Skin epidermis (tissue), 12 donors: ENCODE data around the gene RPTOR.

Experiments
- H3K27ac ChIP-seq, 21 experiments: fragments of 200-600 bp; sonication (generic) in 11 of 21; one replicate each; pipeline ENCODE4 v1.5.0; 2020; ENCODE audit warnings: mild to moderate bottlenecking in 3 of 21, inconsistent platforms in 2 of 21, moderate library complexity in 2 of 21
- H3K4me3 ChIP-seq, 7 experiments: fragments of 200-600 bp; sonication (generic) in 2 of 7; one replicate each; pipeline ENCODE4 v1.5.0; 2020; ENCODE audit warnings: inconsistent platforms in 2 of 7, mild to moderate bottlenecking in 2 of 7, moderate library complexity in 1 of 7

RPTOR gene

DNA sequence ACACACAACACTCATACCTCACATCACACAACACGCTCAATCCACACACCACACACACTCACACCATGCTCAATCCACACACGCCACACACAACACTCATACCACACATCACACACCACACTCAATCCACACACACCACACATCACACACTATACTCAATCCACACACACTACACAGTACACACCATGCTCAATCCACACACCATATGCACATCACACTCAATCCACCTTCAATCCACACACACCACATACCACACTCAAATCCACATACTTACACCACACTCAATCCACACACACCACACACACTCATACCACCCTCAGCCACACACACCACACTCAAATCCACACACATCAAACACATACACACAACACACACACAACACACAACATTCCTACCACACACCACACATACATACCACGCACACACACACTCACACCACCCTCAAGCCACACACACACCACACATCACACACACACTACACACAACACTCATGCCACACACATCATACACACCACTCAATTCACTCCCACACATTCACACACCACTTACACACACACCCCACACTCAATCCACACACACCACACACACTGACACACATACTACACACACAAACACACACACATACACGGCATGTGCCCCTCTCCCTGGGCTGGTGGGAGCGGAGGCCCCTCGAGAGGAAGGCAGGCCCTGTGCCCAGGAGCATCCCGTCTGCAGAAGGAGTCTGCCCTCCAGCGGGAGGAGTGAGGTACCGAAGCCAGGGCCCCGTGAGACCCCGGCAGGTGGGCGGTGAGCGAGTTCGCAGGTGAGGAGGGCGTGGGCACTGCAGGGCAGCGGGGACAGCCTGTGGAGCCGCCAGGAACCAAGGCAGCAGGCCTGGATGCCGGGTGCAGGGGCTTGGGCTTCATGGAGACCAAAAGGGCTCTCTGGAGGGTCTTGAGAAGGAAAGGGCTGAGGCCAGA is 33.1 kb upstream of the RPTOR start:
- no peak overlapping the region for H3K27ac ChIP-seq
- H3K4me3 ChIP-seq = no peak overlapping the region

DNA sequence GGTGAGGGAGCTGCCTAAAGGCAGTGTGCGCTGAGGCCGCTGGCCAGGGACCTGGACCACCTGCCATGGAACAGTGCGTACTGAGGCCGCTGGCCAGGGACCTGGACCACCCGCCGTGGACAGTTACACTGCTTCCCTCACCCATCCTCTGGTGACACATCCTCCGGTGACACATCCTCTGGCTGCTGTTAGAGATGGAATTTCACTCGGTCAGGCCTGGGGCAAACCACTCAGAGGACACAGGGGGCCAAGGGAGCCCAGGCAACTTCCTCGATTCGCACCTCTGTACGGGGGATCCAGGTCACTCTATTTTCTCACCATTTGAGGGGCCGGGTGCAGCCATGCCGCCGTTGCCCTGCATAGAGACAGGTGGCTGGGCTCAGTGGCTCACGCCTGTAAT is 32.4 kb upstream of the RPTOR start:
- Histone ChIP-seq H3K4me3 (no peak overlapping the region), H3K27ac (no peak overlapping the region)

DNA sequence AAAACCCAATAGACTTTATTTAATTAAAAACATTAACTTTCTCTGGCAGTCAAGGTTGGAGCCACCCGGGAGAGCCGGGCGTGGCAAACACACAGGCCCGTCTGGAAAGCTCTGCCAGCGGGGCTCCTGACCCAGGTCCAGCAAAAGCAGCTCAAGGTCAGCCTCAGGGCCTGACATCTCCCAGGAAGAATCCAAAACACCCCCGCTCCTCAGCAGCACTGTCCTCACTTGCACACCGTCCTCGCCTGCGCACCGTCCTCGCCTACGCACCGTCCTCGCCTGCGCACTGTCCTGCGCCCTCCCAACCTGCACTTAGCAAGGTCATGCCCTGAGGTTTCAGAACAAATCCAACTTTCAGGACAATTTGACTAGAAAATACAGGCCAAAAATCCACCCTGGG is 31.4 kb upstream of the RPTOR start:
- no peak overlapping the region for H3K4me3 ChIP-seq
- no peak overlapping the region for H3K27ac ChIP-seq

DNA sequence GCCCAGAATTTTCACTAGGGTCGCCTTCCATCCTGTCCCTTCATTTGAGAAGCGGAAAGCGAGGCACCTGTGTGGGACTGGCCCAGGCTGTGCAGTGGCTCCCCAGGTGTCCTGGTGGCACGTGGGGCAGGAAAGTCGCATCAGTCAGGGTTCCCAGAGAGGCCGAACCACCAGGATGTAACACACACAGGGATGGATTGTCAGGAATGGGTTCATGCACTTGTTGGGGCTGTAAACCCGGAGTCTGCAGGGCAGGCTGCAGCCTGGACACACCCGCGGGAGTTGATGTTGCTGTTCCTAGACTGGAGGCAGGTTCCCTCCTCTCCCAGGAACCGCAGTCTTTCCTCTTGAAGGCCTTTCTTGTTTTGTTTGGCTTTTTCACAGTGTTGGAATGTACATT is 30.7 kb upstream of the RPTOR start:
- H3K27ac ChIP-seq = no peak overlapping the region
- H3K4me3 ChIP-seq = no peak overlapping the region

DNA sequence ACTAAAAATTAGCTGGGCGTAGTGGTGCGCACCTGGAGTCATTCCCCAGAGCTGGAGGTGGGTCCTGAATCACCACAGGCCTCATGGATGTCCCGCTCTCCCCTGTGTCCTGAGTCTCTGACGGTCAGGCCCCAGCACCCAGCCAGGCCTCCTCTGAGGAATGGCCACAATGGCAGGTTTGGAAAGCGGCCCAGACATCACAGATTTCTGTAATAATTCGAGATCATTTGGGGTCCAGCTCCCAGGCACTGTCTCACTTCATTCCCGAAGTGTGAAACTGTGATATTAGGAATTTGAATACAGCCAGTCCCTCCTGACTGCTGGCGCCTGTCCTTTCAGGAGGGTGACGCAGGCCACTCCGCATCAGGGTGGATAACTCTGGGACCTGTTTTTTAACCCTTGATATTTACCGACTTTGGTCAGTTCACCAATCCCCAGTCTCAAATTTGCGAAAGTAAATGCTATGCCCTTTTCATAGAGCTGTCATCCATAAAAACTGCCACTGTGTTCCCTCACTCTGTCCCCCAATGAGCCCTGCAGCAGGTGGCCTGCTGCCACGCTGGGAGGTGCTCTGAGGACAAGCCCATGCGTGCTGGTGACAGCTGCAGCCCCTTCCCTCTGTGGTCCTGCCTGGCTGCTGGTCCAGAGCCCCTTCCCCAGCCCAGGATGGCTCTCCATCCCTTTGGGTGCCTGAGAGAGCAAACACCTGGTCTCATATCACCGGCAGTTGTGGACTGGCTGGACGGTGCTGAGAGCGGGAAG is 28.3 kb upstream of the RPTOR start:
- H3K27ac ChIP-seq = no peak overlapping the region
- H3K4me3 ChIP-seq = no peak overlapping the region

DNA sequence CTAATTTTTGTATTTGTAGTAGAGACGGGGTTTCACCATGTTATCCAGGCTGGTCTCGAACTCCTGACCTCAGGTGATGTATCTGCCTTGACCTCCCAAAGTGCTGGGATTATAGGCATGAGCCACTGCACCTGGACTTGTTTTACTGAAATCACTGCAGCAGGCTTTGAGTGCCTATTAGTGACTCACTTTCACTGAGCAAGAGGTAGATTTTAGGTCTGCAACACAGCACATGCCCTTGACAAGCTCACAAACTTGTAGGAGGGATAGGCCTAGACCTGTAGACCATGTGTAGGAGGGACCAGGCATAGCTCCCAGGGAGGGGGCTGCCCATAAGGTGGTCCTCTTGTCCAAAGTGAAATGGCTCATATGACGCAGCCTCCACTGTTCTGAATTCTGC is 27.0 kb upstream of the RPTOR start:
- Histone ChIP-seq H3K4me3 (no peak overlapping the region), H3K27ac (no peak overlapping the region)

DNA sequence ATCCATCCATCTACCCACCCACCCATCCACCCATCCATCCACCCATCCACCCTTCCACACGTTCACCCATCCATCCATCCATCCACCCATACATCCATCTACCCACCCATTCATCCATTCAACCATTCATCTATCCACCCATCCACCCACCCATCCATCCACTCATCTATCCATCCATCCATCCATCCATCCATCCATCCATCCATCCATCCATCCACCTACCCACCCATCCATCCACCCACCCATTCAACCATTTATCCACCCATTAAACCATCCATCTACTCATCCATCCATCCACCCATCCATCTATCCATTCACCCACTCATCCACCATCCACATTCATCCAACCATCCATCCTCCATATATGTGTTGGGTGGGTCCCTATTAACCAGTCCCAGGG is 26.2 kb upstream of the RPTOR start:
- Histone ChIP-seq H3K27ac (no peak overlapping the region), H3K4me3 (no peak overlapping the region)

DNA sequence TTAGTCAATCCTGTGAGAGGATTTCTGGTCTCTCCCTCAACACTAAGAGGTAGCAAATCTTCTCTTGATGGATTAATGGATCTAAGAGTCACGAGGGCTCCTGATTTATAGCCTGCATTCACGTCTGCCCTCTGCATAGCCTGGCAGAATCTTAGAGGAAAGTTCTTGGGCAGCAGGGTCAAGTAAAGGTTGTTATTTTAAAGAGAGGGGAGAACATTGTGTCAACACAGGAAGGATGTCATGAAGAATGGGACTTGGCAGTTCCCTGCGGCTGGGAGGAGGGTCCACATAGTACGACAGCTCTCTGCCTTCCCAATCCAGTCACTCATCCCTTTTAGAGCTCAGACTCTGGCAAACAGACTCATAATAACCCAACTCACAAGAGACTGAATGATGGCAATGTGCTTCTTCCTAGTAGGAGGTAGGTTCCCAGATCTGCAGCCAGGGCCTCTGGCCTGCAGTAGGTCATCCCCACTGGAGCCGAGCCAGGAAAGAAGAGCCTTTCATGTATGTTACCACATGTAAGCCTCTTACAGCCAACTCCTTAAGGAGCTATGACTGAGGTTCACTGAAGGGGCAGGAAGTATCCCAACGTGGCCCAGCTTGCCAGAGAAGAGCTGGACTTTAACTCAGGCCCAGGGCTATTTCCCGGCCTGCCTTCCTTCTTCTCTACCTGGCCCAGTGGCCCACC is 25.4 kb upstream of the RPTOR start:
- no peak overlapping the region for H3K4me3 ChIP-seq
- H3K27ac ChIP-seq = no peak overlapping the region

DNA sequence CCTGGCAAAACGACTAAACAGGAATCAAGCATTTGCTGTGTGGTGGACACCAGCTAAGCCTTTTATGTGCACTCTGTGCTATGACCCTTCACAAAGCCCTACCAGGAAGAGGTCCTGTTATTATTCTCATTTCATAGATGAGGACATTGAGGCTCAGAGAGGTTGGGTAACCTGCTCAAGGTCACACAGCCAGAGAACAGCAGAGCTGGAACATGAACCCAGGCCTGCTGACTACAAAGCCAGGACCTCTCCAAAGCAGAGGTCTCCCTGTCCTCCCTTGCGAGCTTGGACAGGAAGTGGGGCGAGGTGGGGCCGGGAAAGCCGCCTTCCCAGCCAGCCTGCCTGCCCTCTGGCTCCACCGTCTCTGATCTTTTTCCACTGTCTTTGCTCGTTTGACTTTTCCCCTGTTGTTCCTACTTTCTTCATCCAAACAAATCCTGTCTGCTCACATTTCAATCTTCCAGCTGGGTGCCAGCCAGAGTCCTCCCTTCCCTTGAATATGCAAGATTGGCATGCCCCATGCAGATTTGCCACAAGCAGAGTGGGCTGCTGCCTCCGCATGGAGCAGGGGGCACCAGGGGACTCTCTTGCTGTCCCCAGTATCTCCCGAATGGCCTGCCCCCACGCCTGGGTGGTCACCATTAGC is 23.7 kb upstream of the RPTOR start:
- Histone ChIP-seq H3K4me3 (no peak overlapping the region), H3K27ac (no peak overlapping the region)

DNA sequence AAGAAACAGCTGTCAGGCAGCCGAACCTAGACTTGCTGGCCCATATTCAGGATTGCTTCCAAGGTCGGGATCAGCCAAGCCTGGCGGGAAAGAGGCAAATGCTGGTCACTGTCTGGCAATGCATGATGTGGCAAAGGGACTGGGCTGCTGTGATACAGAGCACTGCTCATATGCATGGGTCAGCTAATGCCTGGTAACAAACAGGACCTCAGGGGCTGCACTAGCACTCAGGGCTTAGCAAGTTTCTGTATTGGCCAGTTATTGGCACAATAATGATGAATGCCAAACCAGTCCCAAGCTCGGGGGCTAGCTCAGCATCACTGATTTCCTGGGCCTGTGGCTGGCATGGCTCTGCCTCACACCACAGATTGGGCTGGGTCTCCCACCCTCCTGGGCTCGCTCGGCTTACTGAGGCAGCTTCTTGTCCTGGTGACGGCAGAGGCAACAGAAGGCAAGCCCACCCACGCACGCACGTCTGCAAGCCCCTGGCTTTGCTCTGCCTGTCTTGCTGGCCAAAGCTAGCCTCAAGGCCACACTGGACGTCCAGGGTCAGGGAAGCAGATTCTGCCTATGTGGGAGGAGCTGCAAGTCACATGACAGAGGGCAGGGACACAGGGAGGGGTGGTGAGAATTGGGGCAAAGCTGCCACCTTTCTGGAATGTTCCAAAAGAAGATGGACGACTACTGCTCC is 21.4 kb upstream of the RPTOR start:
- no peak overlapping the region for H3K27ac ChIP-seq
- no peak overlapping the region for H3K4me3 ChIP-seq

DNA sequence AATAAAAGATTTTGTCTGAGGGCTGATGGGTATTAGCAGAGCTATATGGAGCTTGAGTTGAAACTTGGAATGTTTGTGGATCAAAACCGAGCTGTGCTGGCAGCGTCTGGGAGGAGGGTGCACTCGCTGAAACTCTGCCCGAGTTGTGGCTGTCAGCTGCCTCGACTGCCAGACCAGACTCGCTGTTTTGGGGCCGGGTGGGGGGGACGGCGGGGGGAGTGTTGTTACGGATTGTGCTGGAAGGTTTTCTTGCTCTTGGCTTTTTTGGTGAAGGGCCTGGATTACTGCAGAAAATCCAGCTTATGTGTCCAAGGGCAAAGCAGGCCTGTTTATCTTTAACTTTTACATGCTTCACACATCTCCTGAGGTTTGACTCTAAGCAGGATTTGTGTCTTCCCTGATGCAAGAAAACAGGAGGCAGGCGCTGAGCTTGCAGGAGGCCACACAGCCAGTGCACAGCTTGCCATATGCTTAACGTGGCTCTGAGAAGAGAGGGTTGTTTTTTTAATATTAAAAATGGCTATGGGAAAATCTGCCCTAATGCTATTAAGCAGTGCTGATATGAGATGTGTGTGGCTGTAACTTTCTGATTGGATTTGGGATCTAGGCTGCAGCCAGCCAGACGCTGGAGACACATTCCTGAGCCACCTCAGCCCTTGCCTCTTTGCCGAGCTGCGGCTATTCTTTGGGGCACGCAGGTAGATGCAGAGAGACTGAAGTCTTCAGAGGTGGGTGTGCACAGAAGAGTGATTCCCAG is 20.5 kb upstream of the RPTOR start:
- no peak overlapping the region for H3K27ac ChIP-seq
- no peak overlapping the region for H3K4me3 ChIP-seq

DNA sequence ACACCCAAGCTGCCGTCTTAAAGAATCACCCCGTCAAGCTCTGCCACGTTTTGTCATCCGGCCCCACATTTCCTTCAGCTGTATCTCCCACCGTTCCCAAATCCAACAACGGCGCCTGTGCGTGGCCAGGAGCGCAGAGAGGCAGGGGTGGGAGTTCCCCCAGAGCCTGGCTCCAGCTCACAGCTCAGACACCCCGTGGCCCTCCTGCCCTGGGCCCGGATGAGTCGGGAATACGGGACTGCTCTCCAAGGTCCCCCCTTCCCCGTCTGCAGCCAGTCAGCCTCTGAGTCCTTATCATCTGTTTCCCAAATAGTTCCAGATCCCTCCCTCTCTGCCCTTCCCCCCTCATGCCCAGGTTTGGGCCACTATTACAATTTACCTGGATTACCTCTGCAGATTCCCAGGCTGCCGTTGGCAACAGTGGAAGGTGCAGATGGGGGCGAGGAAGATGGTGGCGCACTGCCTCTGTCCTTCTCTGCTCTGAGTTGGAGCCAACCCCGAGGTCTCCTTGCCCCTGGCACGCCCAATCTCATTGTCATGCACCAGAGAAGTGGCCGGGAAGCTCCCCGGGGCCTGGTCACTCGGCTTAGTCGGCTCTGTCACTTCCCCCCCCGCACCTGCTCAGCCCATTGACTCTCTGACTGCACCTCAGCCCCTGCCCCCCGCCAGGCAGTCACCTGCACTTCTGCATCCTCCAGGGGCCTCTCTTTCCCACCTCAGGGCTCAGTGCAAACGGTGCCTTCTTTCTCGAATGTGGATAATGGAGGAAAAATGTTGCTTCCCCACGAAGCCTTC is 18.3 kb upstream of the RPTOR start:
- H3K4me3 ChIP-seq = no peak overlapping the region
- no peak overlapping the region for H3K27ac ChIP-seq

DNA sequence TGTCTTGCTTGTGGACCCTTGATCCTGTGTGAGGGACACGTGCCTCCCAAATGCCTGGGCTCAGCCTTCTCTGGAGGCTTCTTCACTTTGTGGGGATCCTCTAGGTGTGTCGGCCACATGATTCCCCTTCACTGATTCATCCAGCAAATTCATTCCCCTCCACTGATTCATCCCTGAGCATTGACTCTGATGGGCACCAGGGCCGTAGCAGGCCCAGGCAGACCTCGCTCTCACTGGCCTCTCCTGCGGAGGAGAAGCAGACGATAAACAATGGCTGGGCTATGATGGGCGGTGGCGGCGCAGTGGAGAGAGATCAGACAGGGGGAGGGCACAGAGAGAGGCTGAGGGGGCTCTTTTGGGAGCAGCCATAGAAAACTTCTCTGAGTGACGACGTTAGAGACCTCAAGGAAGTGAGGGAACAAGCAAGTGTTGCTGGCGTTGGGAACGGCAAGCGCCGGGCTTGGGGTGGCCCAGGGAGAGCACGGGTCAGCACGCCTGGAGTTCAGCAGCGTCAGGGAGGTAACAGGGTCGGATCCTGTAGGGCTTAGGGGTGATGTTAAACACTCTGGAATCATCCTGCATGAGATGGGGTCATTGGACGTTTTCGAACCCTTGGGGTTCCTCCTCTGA is 17.5 kb upstream of the RPTOR start:
- Histone ChIP-seq H3K4me3 (no peak overlapping the region), H3K27ac (no peak overlapping the region)

DNA sequence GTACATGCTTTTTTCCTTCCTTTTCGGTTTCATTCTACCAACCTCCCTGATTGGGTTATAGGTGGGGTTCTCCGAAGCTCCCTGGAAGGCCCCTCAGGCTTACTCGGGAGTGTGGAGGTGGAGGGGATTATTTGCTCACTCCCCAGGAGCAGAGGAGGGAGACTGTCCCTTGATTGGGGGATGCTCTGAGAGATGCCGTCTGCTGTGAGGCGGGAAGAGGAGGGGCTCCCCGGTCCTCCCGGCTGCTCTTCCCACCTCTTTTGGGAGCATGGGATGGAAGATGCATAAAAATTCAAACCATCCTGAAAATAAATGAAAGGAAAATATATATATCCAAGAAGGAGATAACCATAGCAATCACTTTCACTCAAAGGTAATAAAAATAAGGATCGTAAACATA is 16.1 kb upstream of the RPTOR start:
- Histone ChIP-seq H3K27ac (no peak overlapping the region), H3K4me3 (no peak overlapping the region)

DNA sequence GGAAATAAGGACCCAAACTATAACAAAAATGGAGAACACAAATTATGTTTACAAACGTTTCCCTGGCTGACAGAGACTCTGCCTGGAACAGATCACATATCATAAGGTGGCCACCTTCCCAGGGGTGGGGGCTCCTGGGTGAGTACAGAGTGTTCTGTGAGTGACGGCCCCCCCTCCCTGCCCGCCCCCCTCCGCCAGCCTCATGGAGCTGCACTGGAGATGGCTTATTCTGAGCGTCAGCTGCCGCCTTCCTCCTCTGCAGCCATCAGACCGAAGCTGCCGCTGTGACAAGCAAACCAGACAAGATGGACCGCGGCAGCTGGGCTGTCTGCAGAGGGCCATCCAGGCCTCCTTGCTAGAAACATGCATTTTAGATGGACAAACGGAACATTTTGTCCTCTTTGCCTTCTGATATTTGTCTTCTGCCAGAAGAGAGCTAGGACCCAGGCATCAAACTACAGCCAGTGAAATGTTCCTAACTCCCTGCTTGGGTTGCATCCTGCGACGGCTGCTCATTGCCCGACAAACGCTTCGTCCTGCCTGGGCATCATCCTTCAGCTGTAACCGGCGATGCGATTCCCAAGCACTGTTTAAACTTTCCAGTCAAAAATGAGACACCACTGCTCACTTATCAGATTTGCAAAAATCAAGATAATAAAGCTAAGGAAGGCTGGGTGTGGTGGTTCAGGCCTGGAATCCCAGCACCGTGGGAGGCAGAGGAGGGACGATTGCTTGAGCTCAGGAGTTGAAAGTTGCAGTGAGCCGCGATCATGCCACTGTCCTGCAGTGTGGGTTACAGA is 15.3 kb upstream of the RPTOR start:
- Histone ChIP-seq H3K4me3 (no peak overlapping the region), H3K27ac (no peak overlapping the region)

DNA sequence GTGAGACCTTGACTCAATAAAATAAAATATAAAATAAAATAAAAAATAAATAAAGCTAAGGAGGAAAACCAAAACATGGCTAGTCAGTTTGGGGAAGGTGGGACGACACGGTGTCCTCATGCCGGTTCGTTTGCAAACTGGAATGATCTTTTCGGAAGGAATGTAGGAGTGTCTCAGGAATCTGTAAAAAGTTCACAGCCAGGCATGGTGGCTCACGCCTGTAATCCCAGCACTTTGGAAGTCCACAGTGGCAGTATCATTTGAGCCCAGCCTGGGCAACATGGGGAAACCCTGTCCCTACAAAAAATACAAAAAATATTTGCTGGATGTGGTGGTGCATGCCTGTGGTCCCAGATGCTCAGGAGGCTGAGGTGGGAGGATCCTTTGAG is 14.7 kb upstream of the RPTOR start:
- Histone ChIP-seq H3K4me3 (no peak overlapping the region), H3K27ac (no peak overlapping the region)

DNA sequence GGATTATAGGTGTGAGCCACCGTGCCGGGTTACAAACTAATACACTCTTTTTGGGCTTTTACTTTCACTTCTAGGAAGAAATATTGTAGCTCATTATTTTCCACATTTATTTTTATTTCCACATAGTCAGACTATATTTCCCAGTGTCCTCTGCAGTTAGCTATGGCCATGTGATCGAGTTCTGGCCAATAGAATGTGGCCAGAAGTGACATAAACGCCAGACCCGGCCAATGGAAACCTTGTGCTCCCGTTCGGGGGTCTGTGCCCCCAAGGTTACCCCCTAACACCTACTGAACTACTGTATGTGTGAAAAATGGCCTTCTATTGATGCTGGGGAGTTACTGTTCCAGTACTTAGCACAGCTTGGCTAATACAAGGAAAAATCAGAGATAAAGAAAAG is 13.2 kb upstream of the RPTOR start:
- no peak overlapping the region for H3K27ac ChIP-seq
- no peak overlapping the region for H3K4me3 ChIP-seq
